ENCODE results near the gene CDC14A. TPM values are rescaled to one million over a fixed set of nuclear protein-coding genes. Genes with fewer than 3 reads are reported as not detected.

The CDC14A gene
- total RNA-seq, 1 experiment from 2014 or later = 12.2 TPM

DNA sequence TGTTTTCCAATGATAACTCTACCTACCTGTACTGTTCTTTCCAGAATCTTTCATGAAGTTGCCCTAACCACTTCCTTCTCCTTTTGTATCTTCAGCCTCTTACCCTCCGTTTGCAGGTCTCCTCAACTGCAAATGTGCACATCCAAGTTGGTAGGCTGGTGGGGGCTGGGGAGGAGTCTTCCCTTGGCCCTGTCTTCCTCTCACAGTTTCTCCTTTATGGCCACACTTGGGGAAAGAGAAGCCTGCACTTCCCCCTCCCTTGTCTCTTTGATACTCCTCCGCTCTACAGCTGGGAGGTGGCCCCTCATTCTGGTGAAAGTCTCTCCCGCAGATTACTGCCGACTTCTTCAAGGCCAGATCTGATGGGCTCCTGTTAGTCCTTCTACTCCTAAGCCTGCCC, 158.8 kb downstream of the CDC14A start:
- DNase-seq = no peak
- Histone ChIP-seq H3K27me3 (ENCODE audit: control insufficient read depth, insufficient read depth, low read length) (no peaks in the 10 kb centered on the region), H3K4me3 (ENCODE audit: insufficient read depth, low read depth, low read length) (no peak overlapping the region), H3K36me3 (replicated peaks; ENCODE audit: control insufficient read depth, insufficient read depth, low read length) (no peaks in the 10 kb centered on the region; the same call in 1 of the 2 replicates)

DNA sequence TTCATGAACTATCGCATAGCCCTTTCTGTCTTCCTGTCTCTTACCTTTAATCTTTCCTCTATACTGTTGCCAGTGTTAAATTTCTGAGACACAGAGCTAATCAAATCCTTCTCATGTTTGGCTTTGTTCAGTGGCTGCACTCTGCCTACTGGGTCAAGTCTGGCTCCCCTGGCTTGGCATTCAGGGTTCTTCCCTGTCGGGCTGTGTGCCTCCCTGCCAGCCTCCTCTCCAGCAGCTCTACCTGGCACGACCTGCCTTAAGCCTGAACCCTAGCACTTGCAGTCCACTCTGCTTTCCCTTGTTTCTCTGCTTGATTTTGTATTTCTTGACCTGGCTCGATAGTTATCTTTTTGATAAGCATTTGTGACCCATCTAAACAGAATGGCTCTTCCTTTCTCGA, 159.5 kb downstream of the CDC14A start:
- Histone ChIP-seq H3K36me3 (replicated peaks; ENCODE audit: control insufficient read depth, insufficient read depth, low read length) (no peaks in the 10 kb centered on the region; the same call in 1 of the 2 replicates), H3K4me3 (ENCODE audit: insufficient read depth, low read depth, low read length) (no peak overlapping the region), H3K27me3 (ENCODE audit: control insufficient read depth, insufficient read depth, low read length) (no peaks in the 10 kb centered on the region)
- DNase-seq = no peak

- no peak overlapping the region for H3K4me3 ChIP-seq (ENCODE audit: insufficient read depth, low read depth, low read length)
- H3K36me3 ChIP-seq (replicated peaks; ENCODE audit: control insufficient read depth, insufficient read depth, low read length) = no peaks in the 10 kb centered on the region; the same call in 1 of the 2 replicates
- no peaks in the 10 kb centered on the region for H3K27me3 ChIP-seq (ENCODE audit: control insufficient read depth, insufficient read depth, low read length)
- no peak for DNase-seq
Measured at GRCh38 chr1:100512803-100513352, 160.6 kb downstream of the CDC14A start.

- Histone ChIP-seq H3K36me3 (replicated peaks; ENCODE audit: control insufficient read depth, insufficient read depth, low read length) (no peaks in the 10 kb centered on the region), H3K4me3 (ENCODE audit: insufficient read depth, low read depth, low read length) (no peak overlapping the region), H3K27me3 (ENCODE audit: control insufficient read depth, insufficient read depth, low read length) (no peaks in the 10 kb centered on the region)
- no peak for DNase-seq
Measured at GRCh38 chr1:100516857-100517256, 164.6 kb downstream of the CDC14A start.

DNA sequence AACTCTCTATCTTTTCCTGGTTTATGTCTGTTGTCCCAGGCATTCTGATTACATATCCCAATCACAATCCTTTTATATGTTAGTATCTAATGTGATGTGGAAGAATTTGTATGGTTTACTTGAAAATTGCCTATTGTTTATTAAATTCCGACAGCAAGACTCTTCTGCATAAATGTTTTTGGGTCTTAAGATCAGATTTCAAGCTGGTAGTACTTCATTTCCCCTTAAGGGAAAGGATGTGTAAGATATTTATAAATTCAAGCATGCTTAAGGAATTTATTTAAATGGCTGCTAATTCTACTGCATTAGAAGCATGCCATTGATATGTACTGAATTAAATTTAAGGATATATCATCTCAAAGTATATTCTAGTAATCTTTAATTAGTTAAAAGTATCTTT, 165.2 kb downstream of the CDC14A start:
- H3K4me3 ChIP-seq (ENCODE audit: insufficient read depth, low read depth, low read length) = no peak overlapping the region
- no peaks in the 10 kb centered on the region for H3K27me3 ChIP-seq (ENCODE audit: control insufficient read depth, insufficient read depth, low read length)
- H3K36me3 ChIP-seq (replicated peaks; ENCODE audit: control insufficient read depth, insufficient read depth, low read length) = no peaks in the 10 kb centered on the region
- no peak for DNase-seq

DNA sequence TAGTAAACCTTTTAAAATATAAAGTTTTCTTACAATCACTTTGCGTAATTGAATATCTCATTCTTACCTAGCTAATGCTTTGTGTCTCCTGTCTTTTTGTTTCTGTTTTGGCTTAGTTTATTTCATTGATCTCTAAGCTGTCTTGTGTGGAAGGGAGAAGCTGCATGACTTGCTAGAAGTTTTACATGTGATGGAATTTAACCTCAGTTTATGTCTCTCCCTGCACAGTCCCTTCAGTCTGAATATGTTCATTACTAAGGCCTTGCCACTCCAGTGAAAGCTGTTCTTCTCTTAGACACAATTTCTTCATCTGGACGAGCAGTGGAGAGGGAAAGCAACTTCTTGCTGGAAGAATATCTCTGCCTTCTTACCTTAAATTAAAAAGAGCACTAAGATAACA, 165.7 kb downstream of the CDC14A start:
- Histone ChIP-seq H3K4me3 (ENCODE audit: insufficient read depth, low read depth, low read length) (no peak overlapping the region), H3K27me3 (ENCODE audit: control insufficient read depth, insufficient read depth, low read length) (no peaks in the 10 kb centered on the region), H3K36me3 (replicated peaks; ENCODE audit: control insufficient read depth, insufficient read depth, low read length) (no peaks in the 10 kb centered on the region)
- DNase-seq = no peak

GRCh38 chr1:100523038-100523652, 170.8 kb downstream of the CDC14A start:
- Histone ChIP-seq H3K36me3 (replicated peaks; ENCODE audit: control insufficient read depth, insufficient read depth, low read length) (no peaks in the 10 kb centered on the region), H3K27me3 (ENCODE audit: control insufficient read depth, insufficient read depth, low read length) (no peaks in the 10 kb centered on the region), H3K4me3 (ENCODE audit: insufficient read depth, low read depth, low read length) (no peak overlapping the region)
- DNase-seq = no peak

DNA sequence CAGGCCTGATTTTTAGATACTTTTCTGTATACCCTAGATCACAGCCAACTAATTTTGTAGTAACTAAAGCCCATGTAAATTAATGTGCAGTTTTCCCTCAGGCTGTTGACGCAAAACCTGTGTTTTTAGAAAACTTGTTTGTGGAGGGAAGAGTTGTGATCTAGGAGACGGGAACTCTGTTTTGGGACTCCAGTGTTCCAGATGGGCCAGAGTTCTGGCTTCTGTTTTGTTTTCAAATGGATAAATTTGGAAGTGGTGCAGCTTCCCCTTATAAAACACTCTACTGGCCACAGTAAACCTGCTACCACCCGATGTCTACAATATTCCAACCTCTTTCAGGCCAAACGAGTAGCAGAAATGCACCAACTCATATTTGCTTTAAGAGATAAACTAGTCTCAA, 172.0 kb downstream of the CDC14A start:
- DNase-seq = no peak
- no peak overlapping the region for H3K4me3 ChIP-seq (ENCODE audit: insufficient read depth, low read depth, low read length)
- H3K27me3 ChIP-seq (ENCODE audit: control insufficient read depth, insufficient read depth, low read length) = no peaks in the 10 kb centered on the region
- H3K36me3 ChIP-seq (replicated peaks; ENCODE audit: control insufficient read depth, insufficient read depth, low read length) = no peaks in the 10 kb centered on the region

- no peak for DNase-seq
- H3K36me3 ChIP-seq (replicated peaks; ENCODE audit: control insufficient read depth, insufficient read depth, low read length) = no peaks in the 10 kb centered on the region
- no peaks in the 10 kb centered on the region for H3K27me3 ChIP-seq (ENCODE audit: control insufficient read depth, insufficient read depth, low read length)
- H3K4me3 ChIP-seq (ENCODE audit: insufficient read depth, low read depth, low read length) = no peak overlapping the region
Measured at GRCh38 chr1:100526894-100527293, 174.6 kb downstream of the CDC14A start.

GRCh38 chr1:100528871-100529270, 176.6 kb downstream of the CDC14A start:
- Histone ChIP-seq H3K36me3 (replicated peaks; ENCODE audit: control insufficient read depth, insufficient read depth, low read length) (no peaks in the 10 kb centered on the region), H3K4me3 (ENCODE audit: insufficient read depth, low read depth, low read length) (no peak overlapping the region), H3K27me3 (ENCODE audit: control insufficient read depth, insufficient read depth, low read length) (no peaks in the 10 kb centered on the region)
- no peak for DNase-seq

- Histone ChIP-seq H3K4me3 (ENCODE audit: insufficient read depth, low read depth, low read length) (no peak overlapping the region), H3K36me3 (replicated peaks; ENCODE audit: control insufficient read depth, insufficient read depth, low read length) (no peaks in the 10 kb centered on the region), H3K27me3 (ENCODE audit: control insufficient read depth, insufficient read depth, low read length) (peaks cover 4% of the 10 kb centered on the region)
- DNase-seq = no peak
Measured at GRCh38 chr1:100530141-100530540, 177.8 kb downstream of the CDC14A start.

- Histone ChIP-seq H3K4me3 (ENCODE audit: insufficient read depth, low read depth, low read length) (no peak overlapping the region), H3K36me3 (replicated peaks; ENCODE audit: control insufficient read depth, insufficient read depth, low read length) (no peaks in the 10 kb centered on the region), H3K27me3 (ENCODE audit: control insufficient read depth, insufficient read depth, low read length) (peaks cover 8% of the 10 kb centered on the region)
- DNase-seq = no peak
Measured at GRCh38 chr1:100530880-100531487, 178.7 kb downstream of the CDC14A start.

GRCh38 chr1:100532645-100533044, 180.3 kb downstream of the CDC14A start:
- no peak for DNase-seq
- Histone ChIP-seq H3K36me3 (replicated peaks; ENCODE audit: control insufficient read depth, insufficient read depth, low read length) (no peaks in the 10 kb centered on the region), H3K27me3 (ENCODE audit: control insufficient read depth, insufficient read depth, low read length) (peaks cover 24% of the 10 kb centered on the region), H3K4me3 (ENCODE audit: insufficient read depth, low read depth, low read length) (no peak overlapping the region)

- H3K36me3 ChIP-seq (replicated peaks; ENCODE audit: control insufficient read depth, insufficient read depth, low read length) = no peaks in the 10 kb centered on the region
- no peak for DNase-seq
- H3K27me3 ChIP-seq (ENCODE audit: control insufficient read depth, insufficient read depth, low read length) = peaks cover 50% of the 10 kb centered on the region
- no peak overlapping the region for H3K4me3 ChIP-seq (ENCODE audit: insufficient read depth, low read depth, low read length)
Measured at GRCh38 chr1:100535264-100535663, 183.0 kb downstream of the CDC14A start.

- DNase-seq = no peak
- Histone ChIP-seq H3K36me3 (replicated peaks; ENCODE audit: control insufficient read depth, insufficient read depth, low read length) (no peaks in the 10 kb centered on the region), H3K27me3 (ENCODE audit: control insufficient read depth, insufficient read depth, low read length) (peaks cover 58% of the 10 kb centered on the region), H3K4me3 (ENCODE audit: insufficient read depth, low read depth, low read length) (no peak overlapping the region)
Measured at GRCh38 chr1:100536031-100536430, 183.7 kb downstream of the CDC14A start.

Data from H7 (cell line).